Neural progenitor cell (in vitro differentiated cells): ENCODE data around the gene FOXO6. TPM values are rescaled to one million over a fixed set of nuclear protein-coding genes. Genes with fewer than 3 reads are reported as not detected.

ENCODE experiments used
- DNase-seq: peaks from one replicate; pipeline ENCODE4 v3.0.0-alpha.2; 2016; ENCODE audit warnings: low spot score
- H2AFZ ChIP-seq: fragments of 200-600 bp; sonication (generic); replicated peaks from 2 replicates; pipeline ENCODE4 v1.6.1; 2016; ENCODE audit warnings: antibody characterized with exemption
- H3F3A ChIP-seq: fragments of 200-600 bp; sonication (generic); 2 replicates; pipeline ENCODE4 v1.6.1; 2016; ENCODE audit warnings: antibody characterized with exemption, low read depth
- H3K27ac ChIP-seq: fragments of 200-600 bp; sonication (generic); 2 replicates; pipeline ENCODE4 v1.5.1; 2016; ENCODE audit warnings: mild to moderate bottlenecking
- H3K27me3 ChIP-seq: fragments of 200-600 bp; sonication (generic); 2 replicates; pipeline ENCODE4 v1.6.1; 2016; ENCODE audit warnings: mild to moderate bottlenecking, moderate library complexity
- H3K36me3 ChIP-seq: fragments of 200-600 bp; sonication (generic); 2 replicates; pipeline ENCODE4 v1.5.1; 2016
- H3K4me1 ChIP-seq: fragments of 200-600 bp; sonication (generic); 2 replicates; pipeline ENCODE4 v1.6.1; 2016; ENCODE audit warnings: mixed run types
- H3K4me2 ChIP-seq: fragments of 200-600 bp; sonication (generic); 2 replicates; pipeline ENCODE4 v1.6.1; 2016
- H3K4me3 ChIP-seq: fragments of 200-600 bp; sonication (generic); 2 replicates; pipeline ENCODE4 v1.5.1; 2016
- H3K79me2 ChIP-seq: fragments of 200-600 bp; sonication (generic); 2 replicates; pipeline ENCODE4 v1.6.1; 2016; ENCODE audit warnings: low read depth
- H3K9ac ChIP-seq: fragments of 200-600 bp; sonication (generic); 2 replicates; pipeline ENCODE4 v1.6.1; 2016
- H3K9me3 ChIP-seq: fragments of 200-600 bp; sonication (generic); 2 replicates; pipeline ENCODE4 v1.5.1; 2016; ENCODE audit warnings: low read depth
- H4K20me1 ChIP-seq: fragments of 200-600 bp; sonication (generic); 2 replicates; pipeline ENCODE4 v1.6.1; 2016; ENCODE audit warnings: low read depth
- H3K27ac Mint-ChIP-seq: 3 replicates; pipeline ENCODE4 v1.8.0; 2021; ENCODE audit warnings: mixed read lengths
- H3K27me3 Mint-ChIP-seq: 2 replicates; pipeline ENCODE4 v1.8.0; 2022; ENCODE audit warnings: low read depth, mild to moderate bottlenecking, inconsistent platforms, moderate library complexity, mixed read lengths; ENCODE audit not compliant: insufficient read depth
- H3K36me3 Mint-ChIP-seq: 3 replicates; pipeline ENCODE4 v1.8.0; 2021; ENCODE audit warnings: mixed read lengths
- H3K4me1 Mint-ChIP-seq: 3 replicates; pipeline ENCODE4 v1.8.0; 2021; ENCODE audit warnings: mixed read lengths
- H3K4me3 Mint-ChIP-seq: 3 replicates; pipeline ENCODE4 v1.8.0; 2021; ENCODE audit warnings: mild to moderate bottlenecking, moderate library complexity, mixed read lengths
- H3K9me3 Mint-ChIP-seq: 3 replicates; pipeline ENCODE4 v1.8.0; 2020; ENCODE audit warnings: mixed read lengths
- CTCF ChIP-seq: fragments of 200-600 bp; sonication (generic); IDR thresholded peaks from 2 replicates; pipeline ENCODE4 v1.5.1; 2017; ENCODE audit warnings: antibody characterized with exemption, mild to moderate bottlenecking
- EZH2 ChIP-seq: fragments of 200-600 bp; sonication (generic); IDR thresholded peaks from 2 replicates; pipeline ENCODE4 v1.6.1; 2017; ENCODE audit warnings: antibody characterized with exemption, mild to moderate bottlenecking, moderate library complexity
- EZH2phosphoT487 ChIP-seq: fragments of 200-600 bp; sonication (generic); IDR thresholded peaks from 2 replicates; pipeline ENCODE4 v1.6.1; 2017; ENCODE audit warnings: antibody characterized with exemption
- total RNA-seq: library from RNA; depleted of rRNA; stranded (reverse); fragments of >200 nt; gene quantifications from 2 replicates; pipeline ENCODE4 v1.2.3, GENCODE V29; 2015; ENCODE audit warnings: low replicate concordance

The FOXO6 gene
- total RNA-seq, 1 donor from 2014 or later = not detected

GRCh38 chr1:41384579-41384978 lies 23.3 kb downstream of the FOXO6 start:
- Histone ChIP-seq H3K27ac (no peak overlapping the region), H3K4me2 (no peak overlapping the region), H3K79me2 (no peaks in the 10 kb centered on the region), H3K9me3 (no peaks in the 10 kb centered on the region), H3K9ac (no peak overlapping the region), H2AFZ (no peak overlapping the region), H4K20me1 (peaks cover 30% of the 10 kb centered on the region), H3K4me1 (peaks cover 61% of the 10 kb centered on the region), H3K4me3 (no peak overlapping the region), H3K36me3 (no peaks in the 10 kb centered on the region), H3F3A (peaks cover 47% of the 10 kb centered on the region), H3K27me3 (peaks cover 80% of the 10 kb centered on the region)
- DNase-seq = no peak
- Mint-ChIP-seq H3K4me3 (peak overlapping the region; percentile 5), H3K27me3 (peaks cover 46% of the 10 kb centered on the region), H3K36me3 (no peaks in the 10 kb centered on the region), H3K4me1 (peaks cover 50% of the 10 kb centered on the region), H3K9me3 (peaks cover 5% of the 10 kb centered on the region), H3K27ac (no peak overlapping the region)
- TF ChIP-seq EZH2 = no peak
- TF ChIP-seq CTCF = no peak
- no peak for TF ChIP-seq EZH2phosphoT487

- H3F3A ChIP-seq = peaks cover 44% of the 10 kb centered on the region
- H3K9me3 ChIP-seq = no peaks in the 10 kb centered on the region
- peaks cover 45% of the 10 kb centered on the region for H3K27me3 Mint-ChIP-seq
- H3K9ac ChIP-seq = no peak overlapping the region
- no peak for TF ChIP-seq EZH2phosphoT487
- TF ChIP-seq CTCF = no peak
- TF ChIP-seq EZH2 = no peak
- H3K4me3 ChIP-seq = no peak overlapping the region
- no peak overlapping the region for H3K4me2 ChIP-seq
- no peak overlapping the region for H2AFZ ChIP-seq
- DNase-seq = no peak
- H4K20me1 ChIP-seq = peaks cover 25% of the 10 kb centered on the region
- no peak overlapping the region for H3K27ac Mint-ChIP-seq
- H3K79me2 ChIP-seq = no peaks in the 10 kb centered on the region
- H3K4me1 ChIP-seq = peaks cover 61% of the 10 kb centered on the region
- H3K27ac ChIP-seq = no peak overlapping the region
- peaks cover 5% of the 10 kb centered on the region for H3K9me3 Mint-ChIP-seq
- peaks cover 69% of the 10 kb centered on the region for H3K27me3 ChIP-seq
- no peaks in the 10 kb centered on the region for H3K36me3 ChIP-seq
- no peaks in the 10 kb centered on the region for H3K36me3 Mint-ChIP-seq
- peaks cover 48% of the 10 kb centered on the region for H3K4me1 Mint-ChIP-seq
- no peak overlapping the region for H3K4me3 Mint-ChIP-seq
Measured at GRCh38 chr1:41385398-41386195, 24.4 kb downstream of the FOXO6 start.

- Mint-ChIP-seq H3K27ac (no peak overlapping the region), H3K4me3 (no peak overlapping the region), H3K36me3 (no peaks in the 10 kb centered on the region), H3K9me3 (peaks cover 5% of the 10 kb centered on the region), H3K27me3 (peaks cover 41% of the 10 kb centered on the region), H3K4me1 (peaks cover 44% of the 10 kb centered on the region)
- no peaks in the 10 kb centered on the region for H3K9me3 ChIP-seq
- no peak for TF ChIP-seq CTCF
- TF ChIP-seq EZH2 = no peak
- TF ChIP-seq EZH2phosphoT487 = no peak
- no peak overlapping the region for H2AFZ ChIP-seq
- no peak overlapping the region for H3K9ac ChIP-seq
- no peaks in the 10 kb centered on the region for H3K36me3 ChIP-seq
- peaks cover 63% of the 10 kb centered on the region for H3K27me3 ChIP-seq
- peak; percentile 28 for DNase-seq
- no peaks in the 10 kb centered on the region for H3K79me2 ChIP-seq
- H3K4me2 ChIP-seq = no peak overlapping the region
- H4K20me1 ChIP-seq = peaks cover 19% of the 10 kb centered on the region
- H3K4me1 ChIP-seq = peaks cover 56% of the 10 kb centered on the region
- H3F3A ChIP-seq = peaks cover 39% of the 10 kb centered on the region
- no peak overlapping the region for H3K4me3 ChIP-seq
- H3K27ac ChIP-seq = no peak overlapping the region
Measured at GRCh38 chr1:41386196-41386663, 25.0 kb downstream of the FOXO6 start.
